GM10266 (cell line): ENCODE results near the gene FBLN5.
A peak's percentile ranks its signal among the peaks of the same experiment; 100 is the strongest.

Source experiments
- DNase-seq: peaks from one replicate; pipeline ENCODE4 v3.0.0; 2012; ENCODE audit errors: extremely low spot score
- TF ChIP-seq, protein P1 (sequence below): IDR thresholded peaks from 2 replicates; pipeline ENCODE4 v1.5.1; 2012; ENCODE audit warnings: mild to moderate bottlenecking, low read depth; ENCODE audit not compliant: control insufficient read depth, insufficient read depth; ENCODE audit errors: missing control alignments

The FBLN5 gene

DNA sequence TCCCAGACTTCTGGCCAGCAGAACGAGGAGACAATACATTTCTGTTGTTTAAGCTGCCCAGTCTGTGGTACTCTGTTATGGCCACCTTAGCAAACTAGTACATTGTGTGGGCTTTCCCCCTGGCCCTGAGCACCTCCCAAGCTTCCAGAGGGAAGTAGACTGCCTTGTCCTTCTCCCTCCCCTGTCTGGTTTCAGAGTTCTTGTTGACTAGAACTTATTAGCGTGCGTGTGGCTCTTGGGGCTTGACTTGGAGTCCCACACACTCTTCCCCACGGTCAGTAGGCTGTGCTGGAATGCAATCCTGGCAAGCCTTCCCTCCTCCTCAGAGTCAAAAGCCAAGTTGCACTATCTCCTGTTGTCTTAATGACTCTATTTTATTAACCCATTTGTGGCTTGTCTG, 27.7 kb downstream of the FBLN5 start:
- no peak for DNase-seq

DNA sequence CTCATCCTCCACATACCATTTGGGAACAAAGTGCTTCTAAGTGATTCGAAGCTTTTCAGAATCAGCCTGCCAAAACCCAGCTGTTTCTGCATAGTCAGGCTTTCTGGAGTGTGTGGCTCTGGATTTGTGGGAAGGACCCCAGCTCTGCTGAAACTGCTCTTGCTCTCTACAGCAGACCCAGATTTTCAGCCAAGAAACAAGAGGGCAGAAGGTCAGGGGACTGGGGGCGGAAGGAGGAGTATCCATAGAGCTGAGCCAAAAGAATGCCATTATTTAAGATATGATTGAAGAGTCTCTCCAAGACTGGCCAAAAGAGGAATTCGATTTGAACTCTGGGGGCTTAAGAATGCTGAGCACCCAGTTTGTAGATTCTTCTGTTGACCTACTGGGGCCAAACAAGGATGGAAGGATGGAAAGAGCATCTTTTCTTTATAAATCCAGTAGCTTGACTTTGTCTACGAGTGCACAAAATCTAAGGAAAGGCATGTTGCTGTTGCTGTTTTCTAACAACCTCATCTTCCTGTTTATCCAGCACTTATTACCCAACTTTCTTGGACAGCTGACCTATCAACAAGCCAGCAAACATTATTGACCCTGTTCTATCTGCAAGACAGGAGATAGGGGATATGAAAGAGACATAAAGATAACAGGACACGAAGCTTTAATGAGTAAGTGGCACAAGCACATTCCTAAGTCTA, 29.2 kb downstream of the FBLN5 start:
- DNase-seq, result no peak
- TF ChIP-seq, protein P1, sequence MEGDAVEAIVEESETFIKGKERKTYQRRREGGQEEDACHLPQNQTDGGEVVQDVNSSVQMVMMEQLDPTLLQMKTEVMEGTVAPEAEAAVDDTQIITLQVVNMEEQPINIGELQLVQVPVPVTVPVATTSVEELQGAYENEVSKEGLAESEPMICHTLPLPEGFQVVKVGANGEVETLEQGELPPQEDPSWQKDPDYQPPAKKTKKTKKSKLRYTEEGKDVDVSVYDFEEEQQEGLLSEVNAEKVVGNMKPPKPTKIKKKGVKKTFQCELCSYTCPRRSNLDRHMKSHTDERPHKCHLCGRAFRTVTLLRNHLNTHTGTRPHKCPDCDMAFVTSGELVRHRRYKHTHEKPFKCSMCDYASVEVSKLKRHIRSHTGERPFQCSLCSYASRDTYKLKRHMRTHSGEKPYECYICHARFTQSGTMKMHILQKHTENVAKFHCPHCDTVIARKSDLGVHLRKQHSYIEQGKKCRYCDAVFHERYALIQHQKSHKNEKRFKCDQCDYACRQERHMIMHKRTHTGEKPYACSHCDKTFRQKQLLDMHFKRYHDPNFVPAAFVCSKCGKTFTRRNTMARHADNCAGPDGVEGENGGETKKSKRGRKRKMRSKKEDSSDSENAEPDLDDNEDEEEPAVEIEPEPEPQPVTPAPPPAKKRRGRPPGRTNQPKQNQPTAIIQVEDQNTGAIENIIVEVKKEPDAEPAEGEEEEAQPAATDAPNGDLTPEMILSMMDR, result no peak

More for the DNA sequence above, 27.7 kb downstream of the FBLN5 start:
- TF ChIP-seq, protein P1, result no peak

DNA sequence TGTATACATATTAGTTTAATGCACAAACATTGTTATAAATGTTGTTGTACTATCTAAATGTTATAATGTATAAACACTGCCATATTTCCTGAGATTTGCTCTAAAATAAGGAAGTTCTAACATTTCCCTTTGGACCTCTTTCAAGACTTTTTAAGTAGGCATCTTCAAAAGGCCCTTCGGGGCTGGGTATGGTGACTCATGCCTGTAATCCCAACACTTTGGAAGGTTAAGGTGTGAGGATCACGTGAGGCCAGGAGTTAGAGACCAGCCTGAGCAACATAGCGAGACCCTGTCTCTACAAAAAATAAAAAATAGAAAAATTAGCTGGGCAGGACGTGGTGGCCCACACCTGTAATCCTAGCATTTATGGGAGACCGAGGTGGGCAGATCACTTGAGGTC, 35.5 kb downstream of the FBLN5 start:
- TF ChIP-seq, protein P1, result no peak
- no peak for DNase-seq

DNA sequence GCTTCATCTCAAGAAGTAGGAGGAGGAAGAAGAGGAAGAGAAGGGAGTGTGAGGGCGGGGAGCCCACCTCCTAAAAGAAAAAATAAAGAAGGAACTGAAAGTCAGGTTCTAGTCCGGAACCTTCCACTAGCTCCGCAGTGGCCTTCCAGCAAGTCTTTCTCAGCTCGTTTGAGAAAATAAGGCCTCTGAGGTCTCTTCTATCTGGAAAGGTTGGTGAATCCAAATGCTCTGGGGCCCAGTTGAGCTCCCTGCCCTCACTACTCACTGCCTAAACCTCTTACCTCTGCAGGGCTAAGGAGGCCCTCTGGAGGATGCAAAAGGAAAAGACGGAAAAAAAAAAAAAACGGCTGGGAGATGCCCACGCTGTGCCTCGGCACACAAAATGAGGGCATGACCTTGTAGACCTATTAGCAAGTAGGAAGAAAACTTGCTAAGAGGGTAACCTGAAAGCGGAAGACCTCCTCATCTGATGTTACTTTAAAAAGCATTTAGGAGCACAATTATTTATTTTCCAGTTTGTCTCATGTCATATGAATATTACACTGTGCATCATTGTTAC, 35.9 kb downstream of the FBLN5 start:
- TF ChIP-seq, protein P1, result peak; percentile 47
- peak; percentile 45 for DNase-seq

DNA sequence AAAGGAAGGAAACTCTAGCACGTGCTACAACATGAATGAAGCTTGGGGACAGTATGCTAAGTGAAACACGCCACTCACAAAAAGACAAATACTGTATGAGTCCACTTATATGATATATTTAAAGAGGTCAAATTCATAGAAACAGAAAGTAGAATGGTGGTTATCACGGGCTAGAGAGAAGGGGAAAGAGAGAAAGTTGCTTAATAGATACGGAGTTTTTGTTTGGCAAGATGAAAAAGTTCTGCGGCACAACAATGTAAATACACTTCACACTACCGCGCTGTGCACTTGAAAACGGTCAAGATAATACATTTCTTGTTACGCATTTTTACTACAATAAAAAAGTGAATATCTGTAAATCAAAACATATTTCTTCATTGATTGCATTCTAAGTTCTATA, 37.3 kb downstream of the FBLN5 start:
- TF ChIP-seq, protein P1, result no peak
- no peak for DNase-seq

DNA sequence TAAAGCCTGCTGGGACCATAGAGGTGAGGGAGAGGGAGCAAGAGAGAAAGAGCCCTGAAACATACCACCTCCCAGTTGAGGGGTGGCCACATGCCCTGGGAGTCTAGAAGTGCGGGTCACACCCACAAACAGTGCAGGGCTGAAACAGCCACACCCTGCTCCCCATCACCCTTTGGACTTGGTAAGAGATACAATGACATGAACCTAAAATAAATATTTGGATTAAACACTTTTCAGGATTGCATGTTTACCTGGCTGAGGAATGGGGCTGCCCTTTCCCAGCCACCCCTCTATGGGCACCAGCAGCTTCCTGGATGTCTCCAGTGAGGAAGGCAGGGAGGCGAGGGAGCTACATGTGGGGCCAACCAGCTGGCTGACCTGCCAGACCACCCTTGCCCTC, 41.1 kb downstream of the FBLN5 start:
- TF ChIP-seq, protein P1, result no peak
- no peak for DNase-seq

DNA sequence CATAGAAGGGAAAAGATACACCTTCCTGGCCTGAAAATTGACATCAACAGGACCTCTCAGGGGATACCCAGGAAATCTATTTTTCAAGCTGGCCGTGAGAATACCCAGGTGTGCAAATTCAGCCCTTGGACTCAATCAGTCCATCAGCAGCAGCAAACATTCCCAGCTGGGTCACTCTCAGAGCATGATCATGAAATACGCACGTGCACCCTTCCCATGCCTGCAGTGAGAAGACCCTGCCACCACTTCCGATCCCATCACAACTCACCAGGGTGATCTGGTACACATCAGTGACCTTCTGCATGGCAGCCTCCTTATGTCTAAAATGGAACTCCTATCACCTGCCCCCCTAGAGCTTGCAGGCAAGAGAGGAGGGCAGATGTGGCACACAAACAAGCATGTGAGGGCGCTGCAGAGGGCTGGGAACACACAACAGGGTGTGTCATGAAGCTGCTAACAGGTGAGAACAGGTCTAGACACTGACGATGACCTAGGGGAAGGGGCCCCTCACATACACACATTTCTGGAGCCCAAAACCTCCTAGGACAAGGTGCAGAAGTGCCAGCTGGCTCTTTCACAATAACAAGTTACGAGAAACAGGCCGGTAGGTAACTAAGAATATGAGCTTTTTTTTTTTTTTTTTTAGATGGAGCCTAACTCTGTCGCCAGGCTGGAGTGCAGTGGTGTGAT, 42.4 kb downstream of the FBLN5 start:
- DNase-seq, result no peak
- TF ChIP-seq, protein P1, result no peak
